DOHH2 (cell line): ENCODE results near the gene CDH4.

Experiments used
- EZH2phosphoT487 ChIP-seq: fragments of 200-600 bp; sonication (generic); IDR thresholded peaks from 2 replicates; pipeline ENCODE4 v1.6.1; 2017; ENCODE audit warnings: borderline replicate concordance, mild to moderate bottlenecking, antibody characterized with exemption, low read length, moderate library complexity, mixed read lengths
- TF ChIP-seq, protein P1 (sequence below): fragments of 200-600 bp; sonication (generic); IDR thresholded peaks from one replicate; pipeline ENCODE4 v1.5.1; 2014; ENCODE audit warnings: antibody characterized with exemption, mild to moderate bottlenecking, low read depth, low read length; ENCODE audit not compliant: poor library complexity, severe bottlenecking

GRCh38 chr20:61830241-61830930 is 578.3 kb downstream of the CDH4 start:
- TF ChIP-seq, protein P1, sequence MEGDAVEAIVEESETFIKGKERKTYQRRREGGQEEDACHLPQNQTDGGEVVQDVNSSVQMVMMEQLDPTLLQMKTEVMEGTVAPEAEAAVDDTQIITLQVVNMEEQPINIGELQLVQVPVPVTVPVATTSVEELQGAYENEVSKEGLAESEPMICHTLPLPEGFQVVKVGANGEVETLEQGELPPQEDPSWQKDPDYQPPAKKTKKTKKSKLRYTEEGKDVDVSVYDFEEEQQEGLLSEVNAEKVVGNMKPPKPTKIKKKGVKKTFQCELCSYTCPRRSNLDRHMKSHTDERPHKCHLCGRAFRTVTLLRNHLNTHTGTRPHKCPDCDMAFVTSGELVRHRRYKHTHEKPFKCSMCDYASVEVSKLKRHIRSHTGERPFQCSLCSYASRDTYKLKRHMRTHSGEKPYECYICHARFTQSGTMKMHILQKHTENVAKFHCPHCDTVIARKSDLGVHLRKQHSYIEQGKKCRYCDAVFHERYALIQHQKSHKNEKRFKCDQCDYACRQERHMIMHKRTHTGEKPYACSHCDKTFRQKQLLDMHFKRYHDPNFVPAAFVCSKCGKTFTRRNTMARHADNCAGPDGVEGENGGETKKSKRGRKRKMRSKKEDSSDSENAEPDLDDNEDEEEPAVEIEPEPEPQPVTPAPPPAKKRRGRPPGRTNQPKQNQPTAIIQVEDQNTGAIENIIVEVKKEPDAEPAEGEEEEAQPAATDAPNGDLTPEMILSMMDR: no peak
- no peak for TF ChIP-seq EZH2phosphoT487
